ENCODE results near the gene PSMC5.
"Not testable (repeated sequence)": the region's sequence is repeated elsewhere in the genome, so short reads cannot be mapped to it uniquely, and the experiment has no call there.

The PSMC5 gene

DNA sequence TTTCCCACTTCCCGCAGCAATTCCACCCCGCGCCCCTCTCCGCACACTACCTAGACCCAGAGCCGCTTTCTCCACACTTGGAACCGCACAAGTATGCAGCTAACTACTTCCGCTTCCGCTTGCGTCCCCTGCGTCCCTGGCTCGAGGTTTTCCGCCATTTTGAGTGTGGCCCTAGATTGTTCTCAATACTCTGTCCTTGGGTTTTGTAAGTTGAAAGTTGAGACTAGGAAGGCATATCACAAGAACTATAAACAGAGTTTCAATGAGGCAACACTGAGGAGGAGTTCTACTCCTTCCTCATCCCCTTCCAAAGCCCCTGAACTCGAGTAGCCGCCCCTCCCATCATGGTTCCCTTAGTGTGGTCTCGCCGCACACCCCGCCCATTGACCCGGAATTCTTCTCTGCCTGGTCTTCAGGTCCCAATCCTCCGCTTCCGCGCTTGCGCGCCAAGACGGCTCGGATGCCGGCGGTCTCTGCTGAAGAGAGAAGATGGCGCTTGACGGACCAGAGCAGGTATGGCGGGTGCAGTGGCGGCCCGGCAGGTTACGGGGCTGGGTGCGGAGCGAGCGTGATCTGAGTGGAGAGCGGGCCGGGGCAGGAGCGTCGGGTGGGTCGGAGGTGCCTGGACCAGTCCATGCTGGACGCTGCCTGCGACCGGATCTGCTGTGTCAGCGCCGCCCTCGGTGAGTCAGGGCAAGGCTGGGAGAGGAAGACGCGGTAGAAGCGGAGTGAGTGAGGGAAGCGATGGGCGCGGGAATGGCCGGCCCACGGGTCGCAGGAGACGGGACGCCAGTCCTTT is at the start of gene PSMC5, which contains the start of gene FTSJ3:
Gene PSMC5 (plus strand): TSS at position 430 of the 799 bp plus-strand sequence. CDS start 60 bp downstream, at position 490.
Gene FTSJ3 (minus strand): TSS at position 662 of the 799 bp plus-strand sequence. CDS start 761 bp downstream, outside the sequence.
- DNase-seq (ENCODE audit: low read depth, low spot score): peak; percentile 95

DNA sequence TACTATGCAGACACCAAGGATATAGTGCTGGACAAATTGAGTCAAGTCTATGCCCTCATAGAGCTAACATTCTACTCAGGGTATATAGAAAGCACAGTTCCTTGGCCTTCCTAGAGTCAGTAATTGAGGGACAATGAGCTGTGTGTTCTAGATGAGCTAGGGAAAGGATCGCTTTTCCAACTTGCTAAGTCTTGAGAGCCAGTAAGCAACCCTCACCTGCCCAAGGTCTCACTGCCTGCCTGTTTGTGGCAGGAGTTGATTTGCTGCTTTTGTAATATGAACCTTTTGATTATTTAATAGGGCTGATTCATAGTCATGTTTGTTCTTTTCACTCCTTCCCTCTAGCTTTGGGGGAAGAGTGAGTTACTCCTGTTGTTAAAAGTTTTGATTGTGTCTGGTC is 46.7 kb upstream of the PSMC5 start:
- no peak for DNase-seq (ENCODE audit: low read depth, low spot score)

DNA sequence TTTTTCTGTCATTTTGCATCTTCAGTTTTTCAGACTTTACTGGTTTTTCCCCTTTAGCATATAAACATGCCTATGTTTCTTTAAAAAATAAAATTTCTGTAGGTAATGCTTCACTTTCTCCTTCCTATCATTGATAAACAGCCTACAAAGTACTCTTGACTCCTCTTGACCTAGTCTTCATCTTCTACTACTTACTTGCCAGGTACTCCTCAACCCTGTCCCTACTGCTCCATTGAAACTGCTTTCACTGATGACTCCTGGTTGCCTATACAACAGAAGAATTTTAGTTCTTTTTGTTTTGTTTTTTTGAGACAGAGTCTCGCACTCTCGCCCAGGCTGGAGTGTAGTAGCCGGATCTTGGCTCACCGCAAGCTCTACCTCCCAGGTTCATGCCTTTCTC is 46.3 kb upstream of the PSMC5 start:
- no peak for DNase-seq (ENCODE audit: low read depth, low spot score)

DNA sequence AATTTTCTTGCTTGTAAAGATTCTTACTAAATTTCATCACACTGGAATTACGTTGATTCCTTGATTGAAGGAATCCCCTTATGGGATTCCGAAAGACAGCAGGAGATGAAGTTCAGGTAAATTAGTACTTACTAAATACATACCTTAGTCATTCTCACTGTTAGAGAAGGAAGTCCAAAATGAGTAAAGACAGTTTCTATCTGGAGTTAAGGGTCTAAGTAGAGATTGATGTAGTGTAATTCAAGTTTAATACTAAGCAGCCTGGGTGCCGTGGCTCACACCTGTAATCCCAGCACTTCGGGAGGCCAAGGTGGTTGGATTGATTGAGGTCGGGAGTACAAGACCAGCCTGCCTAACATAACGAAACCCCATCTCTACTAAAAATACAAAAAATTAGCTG is 43.7 kb upstream of the PSMC5 start:
- no peak for DNase-seq (ENCODE audit: low read depth, low spot score)

DNA sequence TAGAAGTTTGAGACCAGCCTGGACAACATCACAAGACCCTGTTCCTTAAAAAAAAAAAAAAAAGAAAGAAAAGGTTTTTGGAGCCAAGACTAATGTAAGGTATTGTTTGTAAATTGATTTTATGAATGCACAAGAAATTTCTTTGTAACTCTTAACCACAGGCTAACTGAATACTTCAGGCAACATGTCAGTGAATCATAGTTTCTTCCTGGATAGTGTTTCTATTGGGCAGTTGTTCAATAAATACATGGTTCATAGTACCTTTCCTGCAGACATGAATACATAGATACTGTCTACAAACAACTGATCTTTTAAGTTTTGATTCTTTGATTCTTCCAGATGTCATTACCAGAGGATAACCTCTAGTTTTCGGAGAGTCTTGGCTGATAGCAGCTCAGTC is 41.7 kb upstream of the PSMC5 start:
- DNase-seq (ENCODE audit: low read depth, low spot score): no peak

DNA sequence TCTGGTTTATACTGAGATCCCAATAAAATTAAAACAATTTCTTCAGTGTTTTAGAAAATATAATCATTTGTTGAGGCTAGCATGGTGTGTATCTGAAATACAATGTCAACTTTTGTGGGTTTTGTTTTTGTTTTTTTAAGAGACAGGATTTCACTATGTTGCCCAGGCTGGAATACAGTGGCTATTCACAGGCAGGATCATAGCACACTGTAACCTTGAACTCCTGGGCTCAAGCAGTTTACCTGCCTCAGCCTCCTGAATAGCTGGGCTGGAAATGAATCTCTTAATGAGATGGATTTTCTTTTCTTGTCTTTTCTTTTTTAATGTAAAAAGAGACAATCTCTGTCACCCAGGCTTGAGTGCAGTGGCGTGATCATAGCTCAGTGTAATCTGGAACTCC is 41.1 kb upstream of the PSMC5 start:
- no peak for DNase-seq (ENCODE audit: low read depth, low spot score)

DNA sequence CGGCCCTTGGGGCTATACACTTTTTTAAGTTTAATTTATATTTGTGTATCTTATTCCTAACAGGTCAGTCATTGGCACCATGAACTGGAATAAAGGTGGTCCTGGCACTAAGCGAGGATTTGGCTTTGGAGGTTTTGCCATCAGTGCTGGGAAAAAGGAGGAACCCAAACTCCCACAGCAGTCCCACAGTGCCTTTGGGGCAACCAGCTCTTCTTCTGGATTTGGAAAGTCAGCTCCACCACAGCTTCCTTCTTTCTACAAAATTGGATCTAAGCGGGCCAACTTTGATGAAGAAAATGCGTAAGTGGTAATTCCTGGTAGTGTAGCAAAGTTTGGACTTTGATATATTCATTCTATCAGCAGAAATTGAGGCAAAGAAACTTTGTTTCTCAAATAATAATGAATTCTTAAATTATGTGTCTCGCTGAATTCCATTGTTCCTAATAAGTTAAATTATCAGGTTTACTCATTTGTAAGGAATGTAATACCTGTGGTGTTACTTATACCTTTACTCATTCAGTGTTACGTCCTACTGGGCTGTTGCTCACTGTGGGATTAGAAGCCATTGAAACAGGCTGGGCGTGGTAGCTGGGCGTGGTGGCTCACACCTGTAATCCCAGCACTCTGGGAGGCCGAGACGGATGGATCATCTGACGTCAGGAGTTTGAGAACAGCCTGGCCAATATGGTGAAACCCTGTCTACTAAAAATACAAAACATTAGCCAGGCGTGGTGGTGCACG is 40.1 kb upstream of the PSMC5 start:
- DNase-seq (ENCODE audit: low read depth, low spot score): no peak

DNA sequence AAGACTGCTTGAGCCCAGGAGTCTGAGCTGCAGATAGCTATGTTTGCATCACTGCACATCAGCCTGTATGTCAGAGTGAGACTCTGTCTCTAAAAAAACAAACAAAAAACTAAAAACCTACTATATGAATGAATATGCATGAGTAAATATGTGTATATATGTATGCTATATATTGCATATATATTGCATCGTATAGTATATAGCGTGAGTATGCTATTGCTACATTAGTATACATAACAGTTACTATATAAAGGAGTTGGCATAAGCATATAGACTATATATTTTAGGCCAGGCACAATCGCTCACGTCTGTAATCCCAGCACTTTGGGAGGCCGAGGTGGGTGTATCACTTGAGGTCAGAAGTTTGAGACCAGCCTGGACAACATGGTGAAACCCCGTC is 37.2 kb upstream of the PSMC5 start:
- DNase-seq (ENCODE audit: low read depth, low spot score): no peak

DNA sequence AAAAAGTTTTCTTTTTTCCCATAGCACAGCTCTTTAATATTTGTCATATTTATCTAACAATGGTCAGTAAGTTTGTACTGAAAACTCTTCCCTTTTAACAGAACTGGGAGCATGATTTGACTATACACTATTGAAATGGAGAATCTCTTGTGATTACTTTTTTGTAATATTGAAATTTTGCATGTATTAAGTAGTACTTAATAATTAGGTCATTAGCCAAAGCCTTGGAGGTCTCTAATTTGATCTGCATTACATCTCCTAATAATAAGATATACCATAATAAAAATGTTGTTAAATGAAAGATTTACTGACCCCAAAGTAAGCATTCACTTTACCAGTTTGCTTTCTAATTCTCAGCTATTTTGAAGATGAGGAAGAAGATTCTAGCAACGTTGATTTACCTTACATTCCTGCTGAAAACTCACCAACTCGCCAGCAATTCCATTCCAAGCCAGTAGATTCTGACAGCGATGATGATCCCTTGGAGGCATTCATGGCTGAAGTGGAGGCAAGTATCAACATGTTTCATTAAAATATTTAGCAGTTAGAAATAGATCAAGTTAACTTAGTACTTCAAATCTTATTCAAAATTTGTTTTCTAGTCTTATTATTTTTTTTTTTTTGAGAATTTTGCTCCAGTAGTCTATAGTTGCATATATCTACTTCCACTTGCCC is 35.0 kb upstream of the PSMC5 start:
- DNase-seq (ENCODE audit: low read depth, low spot score): no peak

DNA sequence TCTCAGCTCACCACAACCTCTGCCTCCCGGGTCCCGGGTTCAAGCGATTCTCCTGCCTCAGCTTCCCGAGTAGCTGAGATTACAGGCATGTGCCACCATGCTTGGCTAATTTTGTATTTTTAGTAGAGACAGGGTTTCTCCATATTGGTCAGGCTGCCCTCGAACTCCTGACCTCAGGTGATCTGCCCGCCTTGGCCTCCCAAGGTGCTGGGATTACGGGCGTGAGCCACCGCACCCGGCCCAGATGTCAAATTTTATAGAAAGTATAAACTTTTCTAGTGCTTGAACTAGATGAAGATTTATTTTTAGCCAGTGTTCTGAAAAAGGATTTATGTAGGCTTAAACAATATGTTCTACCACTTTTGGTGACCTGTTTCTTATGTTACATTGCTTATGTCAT is 30.9 kb upstream of the PSMC5 start:
- not testable (repeated sequence) for DNase-seq (ENCODE audit: low read depth, low spot score)

DNA sequence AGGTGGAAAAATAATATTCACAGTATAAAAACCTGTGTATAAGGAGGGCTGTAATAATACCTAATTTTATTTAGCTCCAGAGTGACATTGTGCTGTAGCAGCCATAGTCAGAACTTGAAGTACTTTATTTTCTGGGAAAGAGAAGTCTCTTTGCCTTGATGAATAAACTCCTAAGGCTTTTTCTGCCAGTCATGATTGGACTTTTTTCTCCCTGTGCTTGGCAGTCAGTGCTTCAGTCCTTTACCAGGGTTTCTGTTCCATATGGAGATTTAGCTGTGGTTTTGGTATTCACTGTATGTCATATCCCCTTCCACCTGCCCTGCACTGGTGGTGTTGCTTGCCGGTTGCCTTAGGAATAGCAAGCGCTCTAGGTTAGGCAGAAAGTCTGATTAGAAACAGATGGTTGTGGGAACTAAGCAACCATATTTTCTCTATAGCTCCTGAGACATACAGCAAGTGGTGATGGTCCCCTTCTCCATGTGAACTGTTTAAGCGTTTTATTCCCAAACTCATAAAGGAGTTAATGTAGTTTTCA is 28.6 kb upstream of the PSMC5 start:
- no peak for DNase-seq (ENCODE audit: low read depth, low spot score)

DNA sequence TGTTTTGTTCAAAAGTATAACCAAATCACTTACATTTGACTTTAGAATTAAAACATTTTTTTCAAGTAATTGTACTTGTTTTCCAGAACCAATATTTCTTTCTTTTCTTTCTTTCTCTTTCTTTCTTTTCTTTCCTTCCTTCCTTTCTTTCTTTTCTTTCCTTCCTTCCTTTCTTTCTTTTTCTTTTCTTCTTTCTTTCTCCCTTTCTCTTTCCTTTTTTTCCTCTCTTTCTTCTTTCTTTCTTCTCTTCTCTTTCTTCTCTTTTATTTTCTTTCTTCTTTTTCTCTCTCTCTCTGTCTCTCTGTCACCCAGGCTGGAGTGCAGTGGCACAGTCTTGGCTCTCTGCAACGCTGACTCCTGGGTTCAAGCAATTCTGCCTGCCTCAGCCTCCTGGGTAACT is 26.4 kb upstream of the PSMC5 start:
- DNase-seq (ENCODE audit: low read depth, low spot score): no peak

DNA sequence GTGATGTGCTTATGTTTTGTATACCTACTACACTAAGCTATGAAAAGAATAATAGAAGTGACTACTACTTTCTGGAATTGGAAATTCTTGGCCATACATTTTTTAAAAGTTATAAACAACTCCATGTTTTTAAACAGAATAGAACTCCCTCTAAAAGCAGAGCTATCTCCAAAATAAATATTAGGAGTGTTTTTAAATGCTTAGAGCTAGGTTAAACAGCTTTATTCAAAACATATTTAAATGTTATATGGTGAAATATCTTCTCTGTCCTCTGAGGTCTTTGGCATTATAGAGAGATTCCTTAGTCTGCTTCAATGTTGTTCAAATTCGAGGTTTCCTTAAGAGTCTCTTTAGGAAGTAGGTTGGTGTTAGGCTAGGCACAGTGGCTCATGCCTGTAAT is 22.9 kb upstream of the PSMC5 start:
- no peak for DNase-seq (ENCODE audit: low read depth, low spot score)

DNA sequence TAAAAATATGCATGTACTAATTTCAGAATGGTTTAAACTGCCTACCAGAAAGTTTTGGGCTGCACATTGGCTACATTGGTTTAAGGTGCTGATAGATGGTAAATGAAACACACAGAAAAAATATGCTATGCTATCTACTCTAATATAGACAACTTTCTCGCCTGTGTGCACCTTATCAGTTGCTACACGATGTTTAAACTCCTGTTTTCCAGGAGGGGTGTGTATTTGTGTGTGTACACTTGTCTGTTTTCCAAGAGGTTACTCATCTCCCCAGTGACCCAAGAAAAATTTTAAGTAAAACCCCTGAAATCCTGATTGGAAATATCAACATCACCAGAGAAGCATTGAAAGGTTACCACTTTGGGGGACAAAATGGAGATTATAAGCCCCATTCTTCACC is 21.6 kb upstream of the PSMC5 start:
- DNase-seq (ENCODE audit: low read depth, low spot score): no peak

DNA sequence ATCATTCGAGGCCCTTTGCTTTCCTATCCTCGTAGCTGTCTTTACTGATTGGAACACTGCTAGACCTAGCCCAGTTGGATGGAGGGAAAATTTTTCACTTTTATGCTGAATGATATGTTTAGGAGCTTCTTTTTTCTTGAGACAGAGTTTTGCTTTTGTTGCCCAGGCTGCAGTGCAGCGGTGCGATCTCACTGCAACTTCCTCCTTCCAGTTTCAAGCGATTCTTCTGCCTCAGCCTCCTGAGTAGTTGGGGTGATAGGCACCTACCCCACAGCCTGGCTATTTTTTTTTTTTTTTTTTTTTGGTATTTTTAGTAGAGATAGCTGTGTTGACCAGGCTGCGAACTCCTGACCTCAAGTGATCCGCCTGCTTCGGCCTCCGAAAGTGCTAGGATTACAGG is 17.3 kb upstream of the PSMC5 start:
- no peak for DNase-seq (ENCODE audit: low read depth, low spot score)

DNA sequence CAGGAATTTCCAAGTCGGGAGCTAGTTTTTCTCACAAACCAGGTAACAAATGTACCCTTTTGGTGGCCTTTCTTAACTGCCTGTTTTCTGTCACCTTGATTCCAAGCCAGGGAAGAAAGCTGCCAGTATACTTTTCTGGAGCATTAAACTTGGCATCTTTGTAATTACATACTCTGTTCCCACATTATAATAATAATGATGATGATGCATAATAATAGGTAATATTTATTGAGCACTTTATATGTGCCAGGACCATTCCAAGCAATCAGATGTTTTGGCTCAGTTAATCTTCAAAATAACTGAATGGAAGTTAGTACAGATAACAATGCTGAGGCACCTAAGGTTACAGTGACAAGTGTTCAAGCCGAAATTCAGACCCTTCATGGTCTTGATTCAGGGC is 11.1 kb upstream of the PSMC5 start:
- no peak for DNase-seq (ENCODE audit: low read depth, low spot score)

DNA sequence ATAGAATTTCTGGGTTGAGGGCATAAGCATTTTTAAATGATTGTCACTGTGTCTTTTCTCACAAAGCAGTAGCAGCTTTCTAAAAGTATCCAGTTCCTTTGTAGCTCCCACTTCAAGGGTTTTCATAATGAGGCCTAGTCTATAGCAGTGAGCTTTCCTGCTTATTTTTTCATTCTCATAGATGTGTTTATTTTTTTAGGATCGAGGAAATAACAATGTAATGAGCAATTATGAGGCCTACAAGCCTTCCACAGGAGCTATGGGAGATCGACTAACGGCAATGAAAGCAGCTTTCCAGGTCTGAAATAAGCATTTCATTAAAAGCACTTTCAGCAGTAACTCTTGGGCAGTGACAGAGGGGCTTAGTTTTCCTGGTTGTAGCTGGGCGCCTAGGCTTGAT is 10.6 kb upstream of the PSMC5 start:
- no peak for DNase-seq (ENCODE audit: low read depth, low spot score)

DNA sequence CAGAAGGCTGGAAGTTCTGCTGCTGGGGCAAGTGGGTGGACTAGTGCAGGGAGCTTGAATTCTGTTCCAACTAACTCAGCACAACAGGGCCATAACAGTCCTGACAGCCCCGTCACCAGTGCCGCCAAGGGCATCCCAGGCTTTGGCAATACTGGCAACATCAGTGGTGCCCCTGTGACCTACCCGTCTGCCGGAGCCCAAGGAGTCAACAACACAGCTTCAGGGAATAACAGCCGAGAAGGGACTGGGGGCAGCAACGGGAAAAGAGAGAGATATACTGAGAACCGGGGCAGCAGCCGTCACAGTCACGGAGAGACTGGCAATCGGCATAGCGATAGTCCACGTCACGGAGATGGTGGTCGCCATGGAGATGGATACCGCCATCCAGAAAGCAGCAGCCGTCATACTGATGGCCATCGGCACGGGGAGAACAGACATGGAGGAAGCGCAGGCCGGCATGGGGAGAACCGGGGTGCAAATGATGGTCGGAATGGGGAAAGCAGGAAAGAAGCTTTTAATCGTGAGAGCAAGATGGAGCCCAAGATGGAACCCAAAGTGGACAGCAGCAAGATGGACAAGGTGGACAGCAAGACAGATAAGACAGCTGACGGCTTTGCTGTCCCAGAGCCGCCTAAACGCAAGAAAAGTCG is 9.4 kb upstream of the PSMC5 start:
- no peak for DNase-seq (ENCODE audit: low read depth, low spot score)

DNA sequence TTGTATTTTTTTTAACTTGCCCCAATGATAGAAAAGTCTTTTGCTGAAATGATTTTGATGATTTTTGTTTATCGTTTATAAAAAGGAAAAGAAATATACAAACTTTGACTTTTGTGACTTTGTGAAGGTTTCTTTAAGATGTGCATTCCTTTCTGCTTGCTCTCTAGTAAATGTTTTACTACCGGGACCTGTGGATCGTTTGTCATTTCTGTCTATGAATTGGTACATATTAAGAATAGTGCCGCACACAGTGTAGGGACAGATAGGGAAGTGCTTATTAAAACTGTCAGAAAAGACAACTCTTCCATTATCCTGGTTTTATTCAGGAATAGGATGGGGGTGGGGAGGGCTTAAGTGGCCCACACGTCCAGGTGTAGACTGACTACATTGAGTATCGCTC is 8.1 kb upstream of the PSMC5 start:
- no peak for DNase-seq (ENCODE audit: low read depth, low spot score)

DNA sequence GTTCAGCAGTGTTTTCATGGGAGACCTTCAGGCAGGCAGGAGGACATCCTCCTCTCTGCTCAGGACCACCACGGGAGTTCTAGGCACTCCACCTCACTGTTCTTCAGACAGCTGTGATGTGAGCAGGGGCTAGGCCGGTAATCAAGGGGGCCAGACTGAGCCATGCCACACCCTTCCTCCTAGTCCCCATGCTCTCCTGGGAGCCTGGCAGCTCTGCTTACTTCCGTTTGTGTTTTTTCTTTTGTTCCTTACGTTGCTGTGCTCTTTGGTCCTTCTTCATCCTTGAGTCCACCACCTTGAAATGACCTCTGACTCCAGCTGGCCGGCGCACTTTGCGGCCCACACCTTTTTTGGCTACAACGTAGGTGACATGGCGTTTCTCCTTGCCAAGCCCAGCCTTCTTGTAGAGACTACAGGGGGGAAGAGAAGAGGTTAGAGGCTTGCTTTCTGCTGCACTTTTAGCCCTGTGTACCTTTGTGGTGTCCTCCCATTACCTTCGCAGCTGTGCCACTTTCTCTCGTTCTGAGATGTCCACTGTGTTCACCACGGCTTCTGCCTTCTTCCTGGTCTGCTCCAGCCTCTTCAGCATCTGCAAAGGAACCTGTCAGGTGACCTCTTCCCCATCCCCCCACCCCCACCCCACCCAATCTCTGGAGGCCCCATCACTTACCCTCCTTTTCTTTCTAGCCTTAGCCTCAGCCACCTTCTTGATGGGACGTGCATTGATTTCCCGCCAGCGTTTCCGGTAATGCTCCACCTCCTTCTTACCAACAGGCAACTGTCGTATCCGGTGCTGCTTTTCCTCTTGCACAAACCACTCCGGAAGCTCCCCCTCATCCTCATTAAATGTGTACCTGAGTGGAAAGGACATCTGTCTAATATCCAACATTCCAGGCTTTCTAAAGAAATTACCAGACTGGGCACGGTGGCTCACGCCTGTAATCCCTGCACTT is 7.4 kb upstream of the PSMC5 start:
- no peak for DNase-seq (ENCODE audit: low read depth, low spot score)

Measured in ELF-1 (cell line).